ENCODE data around the gene TTC38. TPM values are rescaled to one million over a fixed set of nuclear protein-coding genes. Genes with fewer than 3 reads are reported as not detected.

Gene TTC38
- total RNA-seq, 1 donor from 2014 or later = 28.1 TPM

- H3K36me3 Mint-ChIP-seq (ENCODE audit: unreplicated experiment) = no peaks in the 10 kb centered on the region
- no peaks in the 10 kb centered on the region for H3K9me3 Mint-ChIP-seq (ENCODE audit: unreplicated experiment)
- no peak overlapping the region for H3K4me3 Mint-ChIP-seq (ENCODE audit: unreplicated experiment)
- TF ChIP-seq CTCF (IDR thresholded peaks at IDR 0.05) = no peak
- DNase-seq (ENCODE audit: extremely low spot score, unreplicated experiment) = no peak
- no peak overlapping the region for H3K27ac Mint-ChIP-seq (ENCODE audit: unreplicated experiment)
- H3K4me1 Mint-ChIP-seq (ENCODE audit: unreplicated experiment) = no peaks in the 10 kb centered on the region
- H3K27me3 Mint-ChIP-seq (ENCODE audit: unreplicated experiment) = no peaks in the 10 kb centered on the region
These were observed 48.2 kb downstream of the TTC38 start for GRCh38 chr22:46315976-46316375.

GRCh38 chr22:46317646-46318045 is 49.8 kb downstream of the TTC38 start:
- no peak for DNase-seq (ENCODE audit: extremely low spot score, unreplicated experiment)
- Mint-ChIP-seq H3K4me1 (ENCODE audit: unreplicated experiment) (no peaks in the 10 kb centered on the region), H3K27me3 (ENCODE audit: unreplicated experiment) (no peaks in the 10 kb centered on the region), H3K9me3 (ENCODE audit: unreplicated experiment) (no peaks in the 10 kb centered on the region), H3K27ac (ENCODE audit: unreplicated experiment) (no peak overlapping the region), H3K4me3 (ENCODE audit: unreplicated experiment) (no peak overlapping the region), H3K36me3 (ENCODE audit: unreplicated experiment) (no peaks in the 10 kb centered on the region)
- no peak for TF ChIP-seq CTCF (IDR thresholded peaks at IDR 0.05)

- TF ChIP-seq CTCF (IDR thresholded peaks at IDR 0.05) = no peak
- no peak overlapping the region for H3K4me3 Mint-ChIP-seq (ENCODE audit: unreplicated experiment)
- no peak for DNase-seq (ENCODE audit: extremely low spot score, unreplicated experiment)
- no peak overlapping the region for H3K27ac Mint-ChIP-seq (ENCODE audit: unreplicated experiment)
- H3K9me3 Mint-ChIP-seq (ENCODE audit: unreplicated experiment) = no peaks in the 10 kb centered on the region
- no peaks in the 10 kb centered on the region for H3K27me3 Mint-ChIP-seq (ENCODE audit: unreplicated experiment)
- no peaks in the 10 kb centered on the region for H3K36me3 Mint-ChIP-seq (ENCODE audit: unreplicated experiment)
- H3K4me1 Mint-ChIP-seq (ENCODE audit: unreplicated experiment) = no peaks in the 10 kb centered on the region
These were observed 50.8 kb downstream of the TTC38 start for GRCh38 chr22:46318576-46318975.

- Mint-ChIP-seq H3K27ac (ENCODE audit: unreplicated experiment) (no peak overlapping the region), H3K4me3 (ENCODE audit: unreplicated experiment) (no peak overlapping the region), H3K9me3 (ENCODE audit: unreplicated experiment) (no peaks in the 10 kb centered on the region), H3K4me1 (ENCODE audit: unreplicated experiment) (no peaks in the 10 kb centered on the region), H3K36me3 (ENCODE audit: unreplicated experiment) (peaks cover 3% of the 10 kb centered on the region), H3K27me3 (ENCODE audit: unreplicated experiment) (no peaks in the 10 kb centered on the region)
- no peak for TF ChIP-seq CTCF (IDR thresholded peaks at IDR 0.05)
- DNase-seq (ENCODE audit: extremely low spot score, unreplicated experiment) = no peak
These were observed 51.5 kb downstream of the TTC38 start for GRCh38 chr22:46319319-46319718.

- Mint-ChIP-seq H3K9me3 (ENCODE audit: unreplicated experiment) (no peaks in the 10 kb centered on the region), H3K4me1 (ENCODE audit: unreplicated experiment) (no peaks in the 10 kb centered on the region), H3K36me3 (ENCODE audit: unreplicated experiment) (peaks cover 3% of the 10 kb centered on the region), H3K4me3 (ENCODE audit: unreplicated experiment) (no peak overlapping the region), H3K27ac (ENCODE audit: unreplicated experiment) (no peak overlapping the region), H3K27me3 (ENCODE audit: unreplicated experiment) (no peaks in the 10 kb centered on the region)
- TF ChIP-seq CTCF (IDR thresholded peaks at IDR 0.05) = no peak
- DNase-seq (ENCODE audit: extremely low spot score, unreplicated experiment) = no peak
These were observed 52.4 kb downstream of the TTC38 start for GRCh38 chr22:46320166-46320710.

Data from osteocyte (in vitro differentiated cells).